GM12891 (cell line): Measurements from ENCODE around the gene PRKN.

Source experiments
- DNase-seq: peaks from one replicate; pipeline ENCODE4 v3.0.0; 2011; ENCODE audit warnings: low spot score; ENCODE audit not compliant: insufficient read length
- FAIRE-seq: peaks from 2 replicates; lab custom pipeline; 2011; peaks lifted over from hg19 to GRCh38; lab: Jason Lieb, UNC
- PAX5 ChIP-seq: IDR thresholded peaks from 2 replicates; pipeline ENCODE4 v1.6.1; 2011; ENCODE audit warnings: low read length, moderate library complexity, mild to moderate bottlenecking; ENCODE audit not compliant: insufficient read depth, severe bottlenecking
- POLR2A ChIP-seq: IDR thresholded peaks from 2 replicates; pipeline ENCODE4 v1.6.1; 2011; ENCODE audit warnings: low read depth, low read length, control low read depth
- POLR2AphosphoS5 ChIP-seq: IDR thresholded peaks from 2 replicates; pipeline ENCODE4 v1.6.1; 2011; ENCODE audit warnings: low read depth, low read length, control low read depth
- POU2F2 ChIP-seq: IDR thresholded peaks from 2 replicates; pipeline ENCODE4 v1.6.1; 2011; ENCODE audit warnings: low read depth, mild to moderate bottlenecking, control low read depth, low read length, moderate library complexity
- SPI1 ChIP-seq: IDR thresholded peaks from 2 replicates; pipeline ENCODE4 v1.6.1; 2011; ENCODE audit warnings: low read depth, low read length, control low read depth
- TAF1 ChIP-seq: IDR thresholded peaks from 2 replicates; pipeline ENCODE4 v1.6.1; 2011; ENCODE audit warnings: low read depth, low read length, control low read depth

The PRKN gene

DNA sequence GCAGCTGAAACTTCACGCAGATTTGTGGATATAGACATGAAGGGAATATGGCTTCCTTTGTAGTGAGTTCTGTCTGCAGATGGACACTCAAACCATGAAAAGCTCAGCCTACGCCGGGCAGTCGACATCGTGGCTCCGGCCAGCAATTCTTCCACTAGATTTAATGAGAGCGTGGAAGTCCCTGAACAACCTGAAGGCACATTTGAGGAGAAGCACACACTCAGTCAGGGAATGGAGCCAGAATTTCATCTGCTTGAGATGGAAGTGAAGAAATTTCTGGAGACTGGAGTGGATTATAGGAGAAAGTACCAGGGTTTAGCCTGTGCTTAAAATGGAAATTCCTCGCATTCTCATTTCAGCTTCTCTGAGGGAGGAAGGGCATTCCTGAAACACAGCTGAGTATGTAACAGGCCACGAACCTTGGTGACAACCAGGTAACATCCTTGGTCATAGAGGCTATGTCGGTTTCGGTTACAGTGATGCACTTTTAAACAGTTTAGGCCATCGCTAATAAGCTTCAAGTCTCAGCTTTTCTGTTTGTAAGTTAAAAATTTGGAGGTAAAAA lies 1373.2 kb downstream of the PRKN start:
- no peak for TF ChIP-seq SPI1
- no peak for TF ChIP-seq POLR2A
- TF ChIP-seq TAF1, result no peak
- no peak for TF ChIP-seq PAX5
- FAIRE-seq (no peak), DNase-seq (no peak)

DNA sequence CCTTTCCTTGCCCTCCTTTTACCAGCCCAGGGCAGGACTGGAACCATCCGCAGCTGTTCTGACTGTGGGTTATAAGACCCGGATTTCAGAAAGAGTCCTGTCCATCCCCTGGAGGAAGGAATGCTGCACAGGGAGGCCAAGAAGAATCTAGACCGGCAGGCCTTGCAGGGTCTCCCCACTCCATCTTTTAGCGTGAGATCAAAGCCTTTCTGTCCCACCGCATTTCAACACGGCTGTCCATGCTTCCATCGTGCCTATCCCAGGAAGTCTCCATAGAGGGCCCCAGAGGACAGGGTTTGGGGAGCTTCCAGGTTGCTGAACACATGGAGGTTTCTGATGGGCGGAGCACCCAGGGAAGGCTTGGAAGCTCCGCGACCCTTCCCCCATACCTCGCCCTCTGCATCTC lies 1374.4 kb downstream of the PRKN start:
- FAIRE-seq (no peak), DNase-seq (no peak)
- TF ChIP-seq POU2F2, result no peak
- no peak for TF ChIP-seq TAF1
- no peak for TF ChIP-seq PAX5
- no peak for TF ChIP-seq SPI1

DNA sequence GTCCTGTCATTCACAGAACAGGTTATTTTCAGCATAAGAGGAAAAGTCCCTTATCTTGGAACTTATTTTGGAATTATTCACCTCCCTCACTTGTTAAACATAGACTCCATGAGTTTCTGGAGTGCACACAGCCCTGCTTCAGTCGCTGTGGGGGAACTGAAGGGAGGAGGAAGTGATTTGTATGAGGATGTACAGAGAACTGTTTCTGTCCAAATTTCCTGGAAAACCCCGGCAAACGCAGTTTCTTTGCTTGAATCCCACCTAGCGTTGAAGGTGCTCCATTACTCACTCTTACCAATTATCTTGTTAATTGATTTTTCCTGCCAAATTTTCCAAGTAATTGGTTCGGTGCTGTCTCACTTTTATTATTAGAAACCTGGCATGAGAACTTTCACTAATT lies 1375.7 kb downstream of the PRKN start:
- TF ChIP-seq TAF1 (no peak), POLR2AphosphoS5 (no peak), POLR2A (no peak), PAX5 (no peak), SPI1 (no peak)
- FAIRE-seq (no peak), DNase-seq (no peak)

DNA sequence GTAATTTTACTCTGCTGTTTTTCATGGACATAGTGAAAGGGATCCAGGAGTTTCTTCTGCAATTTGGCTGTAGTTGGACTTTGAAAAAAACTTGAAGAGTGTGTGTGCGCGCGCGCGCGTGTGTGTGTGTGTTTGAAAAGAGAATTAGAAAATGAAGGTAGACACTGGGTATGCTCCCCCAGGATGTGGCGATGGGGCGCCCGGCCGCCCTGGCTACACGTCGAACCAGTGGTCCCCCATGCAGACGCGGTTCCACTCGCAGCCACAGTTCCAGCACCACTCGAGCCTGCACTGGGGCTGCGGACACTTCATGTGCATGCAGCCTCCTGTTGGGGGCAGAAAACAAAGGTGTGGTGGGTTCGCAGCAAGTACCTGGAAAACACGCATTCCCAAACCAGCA lies 1377.7 kb downstream of the PRKN start:
- DNase-seq, result no peak
- TF ChIP-seq POU2F2 (no peak), PAX5 (no peak), SPI1 (no peak), POLR2A (no peak), TAF1 (no peak), POLR2AphosphoS5 (no peak)
- FAIRE-seq, result no peak

DNA sequence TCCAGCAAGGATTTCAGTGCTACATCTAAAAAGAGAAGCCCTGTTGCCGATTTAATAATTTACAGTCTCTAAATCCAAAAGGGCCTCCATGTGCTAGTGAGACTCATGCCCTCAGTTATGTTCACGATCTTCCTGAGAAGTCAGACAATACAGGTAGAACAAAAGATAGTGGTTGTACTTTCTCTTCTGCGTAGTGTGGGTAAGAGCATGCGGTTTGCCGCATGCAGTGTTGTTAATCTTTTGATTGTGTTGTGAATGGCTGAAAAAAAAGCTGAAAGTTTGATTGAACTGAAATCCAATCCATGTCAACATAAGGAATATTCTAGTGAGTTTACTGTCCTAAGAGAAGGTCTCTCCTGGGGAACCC lies 1379.0 kb downstream of the PRKN start:
- TF ChIP-seq SPI1, result no peak
- no peak for TF ChIP-seq POLR2AphosphoS5
- no peak for TF ChIP-seq TAF1
- TF ChIP-seq PAX5, result no peak
- no peak for TF ChIP-seq POLR2A
- no peak for TF ChIP-seq POU2F2
- DNase-seq (no peak), FAIRE-seq (no peak)

DNA sequence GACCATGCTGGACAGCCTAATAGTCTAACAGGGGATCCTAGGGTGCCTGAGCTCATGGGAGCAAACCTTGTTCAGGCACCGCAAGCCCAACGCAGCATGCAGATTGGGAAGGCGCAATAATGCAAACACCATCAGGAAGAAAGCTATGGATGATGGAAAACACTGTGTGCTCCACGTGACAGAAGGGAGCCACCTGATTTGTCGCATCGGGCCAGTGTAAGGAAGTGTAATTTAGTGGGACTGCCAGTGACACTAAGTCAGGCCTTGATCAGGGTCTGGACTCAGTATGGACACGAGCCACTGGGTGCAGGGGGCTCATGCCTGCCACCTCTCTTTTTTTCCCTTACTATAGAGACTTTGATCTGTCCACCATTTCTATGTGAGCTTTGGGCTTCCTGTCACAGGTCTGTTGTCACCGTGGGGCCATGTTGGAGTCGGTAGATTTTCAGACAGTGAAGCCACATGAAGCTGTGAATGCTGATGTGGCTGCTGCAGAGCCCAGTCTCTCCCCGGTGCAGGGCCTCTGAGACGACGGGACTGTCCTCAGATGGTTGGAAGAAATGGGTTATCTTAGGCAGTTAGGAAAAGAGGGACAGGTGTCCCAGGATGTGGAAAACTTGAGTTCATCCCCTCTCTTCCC lies 1379.5 kb downstream of the PRKN start:
- DNase-seq (no peak), FAIRE-seq (no peak)
- TF ChIP-seq TAF1 (no peak), POLR2A (no peak), SPI1 (no peak), POU2F2 (no peak), PAX5 (no peak), POLR2AphosphoS5 (no peak)

DNA sequence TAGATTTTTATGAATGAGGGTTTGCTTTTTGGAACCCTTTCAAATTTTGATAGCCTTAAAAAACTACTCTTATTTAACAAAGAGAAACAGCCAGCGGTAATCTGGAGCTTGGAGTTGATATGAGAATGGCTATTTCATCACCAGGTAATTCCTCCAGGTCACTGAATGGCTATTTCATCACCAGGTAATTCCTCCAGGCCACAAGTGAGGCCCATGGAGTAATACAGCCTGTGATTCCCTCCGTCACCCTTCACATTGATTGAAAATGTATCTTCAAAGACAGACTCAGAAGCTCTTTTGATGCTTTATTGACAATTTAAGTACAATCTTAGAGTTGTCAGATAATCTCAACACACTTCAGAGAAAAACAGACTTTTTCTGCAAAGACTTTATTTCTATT lies 1380.4 kb downstream of the PRKN start:
- TF ChIP-seq PAX5 (no peak), POU2F2 (no peak), POLR2A (no peak), SPI1 (no peak), POLR2AphosphoS5 (no peak)
- DNase-seq, result no peak
- FAIRE-seq, result no peak

DNA sequence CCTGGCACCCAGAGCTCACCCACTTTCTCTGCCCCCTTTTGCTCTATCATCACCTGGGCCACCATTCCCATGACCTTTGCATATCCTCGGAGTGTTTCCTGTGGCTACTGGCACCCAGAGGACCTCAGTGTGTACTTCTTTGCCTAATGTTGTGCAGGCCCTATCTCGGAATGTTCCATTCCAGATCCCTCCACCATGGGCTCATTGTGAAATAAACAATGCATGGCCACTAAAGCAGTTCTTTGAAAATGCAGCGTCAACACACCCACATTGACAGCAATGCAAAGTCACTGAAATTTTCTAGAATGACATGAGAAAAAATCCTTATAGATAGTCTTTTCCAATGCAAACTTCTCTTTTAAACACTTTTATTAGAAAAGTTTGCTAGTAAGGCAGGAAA lies 1380.8 kb downstream of the PRKN start:
- DNase-seq, result no peak
- FAIRE-seq, result no peak
- TF ChIP-seq POLR2AphosphoS5 (no peak), PAX5 (no peak), TAF1 (no peak), POLR2A (no peak), POU2F2 (no peak), SPI1 (no peak)

DNA sequence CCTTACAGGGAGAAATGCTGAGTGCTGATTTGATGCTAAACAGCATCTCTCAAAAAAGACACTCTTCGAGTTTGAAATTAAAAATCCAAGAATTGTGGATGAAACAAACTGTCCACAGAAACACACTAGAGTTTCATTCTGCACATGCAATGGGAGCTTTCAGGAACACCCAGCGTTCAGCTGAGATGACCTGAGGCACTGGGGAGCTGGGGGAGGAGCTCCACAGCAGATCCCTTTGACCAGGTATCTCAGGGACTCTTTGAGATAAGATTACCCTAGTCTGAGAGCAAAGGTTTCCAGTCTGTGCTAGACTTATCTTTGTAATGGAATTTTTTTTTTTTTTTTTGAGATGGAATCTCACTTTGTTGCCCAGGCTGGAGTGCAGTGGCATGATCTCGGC lies 1382.9 kb downstream of the PRKN start:
- TF ChIP-seq SPI1 (no peak), POU2F2 (no peak), TAF1 (no peak), POLR2A (no peak), POLR2AphosphoS5 (no peak), PAX5 (no peak)
- DNase-seq (no peak), FAIRE-seq (no peak)

DNA sequence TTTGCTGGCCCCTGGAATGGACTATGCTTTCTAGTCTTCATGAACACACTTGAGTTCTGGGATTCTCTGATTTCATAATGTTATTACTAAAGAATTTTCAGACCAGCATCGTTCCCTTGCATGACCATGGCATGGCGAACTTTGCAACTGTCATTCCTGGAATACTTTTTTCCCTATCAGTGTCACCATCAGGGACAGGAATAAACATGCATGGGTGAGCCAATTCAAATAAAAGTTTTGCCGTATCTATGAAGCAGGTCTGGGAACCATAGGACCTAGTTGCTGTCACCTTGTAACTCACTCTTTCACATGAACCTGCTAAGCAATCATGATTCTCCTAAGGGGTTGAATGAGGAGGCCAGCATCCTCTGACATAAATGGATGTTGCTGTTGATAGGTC lies 1385.5 kb downstream of the PRKN start:
- FAIRE-seq (no peak), DNase-seq (no peak)
- no peak for TF ChIP-seq POU2F2
- TF ChIP-seq POLR2AphosphoS5, result no peak
- no peak for TF ChIP-seq SPI1
- TF ChIP-seq POLR2A, result no peak
- no peak for TF ChIP-seq PAX5

DNA sequence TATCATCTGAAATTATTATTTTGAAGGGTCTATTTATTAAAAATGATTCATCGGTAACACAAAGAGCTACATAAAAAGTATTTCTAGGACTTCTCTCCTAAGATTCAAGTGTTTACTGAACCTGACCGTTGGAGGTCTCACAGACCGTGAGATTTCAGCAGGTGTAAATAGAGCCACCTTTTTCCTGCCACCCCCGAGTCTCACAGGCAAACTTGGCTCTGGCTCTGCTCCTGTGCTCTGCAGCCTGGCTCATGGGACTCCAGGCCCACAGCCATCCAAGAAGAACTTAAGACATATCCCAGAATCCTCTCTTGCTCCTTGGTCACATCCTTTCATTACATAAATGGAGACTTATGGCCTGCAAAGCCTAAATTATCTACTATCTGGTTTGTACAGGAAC lies 1385.9 kb downstream of the PRKN start:
- no peak for DNase-seq
- TF ChIP-seq POU2F2 (no peak), POLR2A (no peak), POLR2AphosphoS5 (no peak), TAF1 (no peak), SPI1 (no peak), PAX5 (no peak)
- no peak for FAIRE-seq
